HepG2 (cell line): ENCODE measurements around the gene SLC29A1.

ENCODE experiments used
- KLF16 ChIP-seq, 2 experiments: sonication (generic) in 1 of 2; formaldehyde crosslinking in 1 of 2; IDR thresholded peaks; 2 replicates each; pipeline versions ENCODE4 v1.6.1 to v1.8.0; 2016 to 2023; ENCODE audit warnings: missing genetic modification reagents in 2 of 2, missing compliant biosample characterization in 1 of 2
- MAX ChIP-seq: IDR thresholded peaks from 2 replicates; pipeline ENCODE4 v1.6.1; 2012; ENCODE audit warnings: inconsistent platforms
- SNAI1 ChIP-seq: sonication (generic); formaldehyde crosslinking; IDR thresholded peaks from 2 replicates; pipeline ENCODE4 v1.5.0; 2020; ENCODE audit warnings: mild to moderate bottlenecking, missing genetic modification reagents, borderline replicate concordance

- TF ChIP-seq KLF16 (CRISPR knock-in tag; IDR thresholded peaks at IDR 0.05) (no peak), SNAI1 (CRISPR knock-in tag) (no peak), MAX (no peak)
These were observed 36.8 kb upstream of the SLC29A1 start for GRCh38 chr6:44186635-44187025.
